H1 (cell line): Measurements from ENCODE around the gene DDX1. TPM values are rescaled to one million over a fixed set of nuclear protein-coding genes. Genes with fewer than 3 reads are reported as not detected.

Experiments used
- CTCF ChIA-PET: fragments of 300-600 bp; sonication (Branson Sonifier 250); formaldehyde crosslinking; loops from one replicate; lab custom pipeline; 2021; ENCODE audit not compliant: partially characterized antibody; lab: Charles Lee
- POLR2A ChIA-PET: fragments of 300-600 bp; sonication (Branson Sonifier 250); formaldehyde crosslinking; loops from one replicate; lab custom pipeline; 2021; ENCODE audit warnings: inconsistent platforms; ENCODE audit not compliant: partially characterized antibody; lab: Charles Lee
- DNase-seq, 2 experiments: peaks; one replicate each; pipeline versions ENCODE4 v3.0.0 to v3.0.0-alpha.2; 2010 to 2022; ENCODE audit warnings: low spot score in 2 of 2, low read depth in 1 of 2, mixed read lengths in 1 of 2
- FAIRE-seq: peaks from 2 replicates; lab custom pipeline; 2011; peaks lifted over from hg19 to GRCh38; lab: Jason Lieb, UNC
- H2AFZ ChIP-seq: 2 replicates; pipeline ENCODE4 v1.8.1; 2012; ENCODE audit warnings: low read length, inconsistent platforms
- H2AK5ac ChIP-seq: 2 replicates; pipeline ENCODE4 v1.6.1; 2013; ENCODE audit warnings: low read depth, low read length
- H2BK120ac ChIP-seq: replicated peaks from 2 replicates; pipeline ENCODE3; 2013; ENCODE audit warnings: low read depth, low read length, inconsistent platforms
- H2BK12ac ChIP-seq: 2 replicates; pipeline ENCODE4 v1.6.1; 2013; ENCODE audit warnings: low read depth, low read length
- H2BK15ac ChIP-seq: 2 replicates; pipeline ENCODE4 v1.6.1; 2013; ENCODE audit warnings: low read length
- H2BK20ac ChIP-seq: 2 replicates; pipeline ENCODE4 v1.6.1; 2013; ENCODE audit warnings: low read length
- H2BK5ac ChIP-seq: 2 replicates; pipeline ENCODE4 v1.6.1; 2013; ENCODE audit warnings: low read depth, low read length
- H3K14ac ChIP-seq: 2 replicates; pipeline ENCODE4 v1.6.1; 2013; ENCODE audit warnings: inconsistent platforms; ENCODE audit not compliant: insufficient read length
- H3K18ac ChIP-seq: 2 replicates; pipeline ENCODE4 v1.6.1; 2013; ENCODE audit warnings: low read length; ENCODE audit errors: extremely low read depth
- H3K23ac ChIP-seq: 2 replicates; pipeline ENCODE4 v1.6.1; 2013; ENCODE audit warnings: inconsistent platforms; ENCODE audit not compliant: insufficient read length
- H3K23me2 ChIP-seq: 2 replicates; pipeline ENCODE4 v1.6.1; 2013; ENCODE audit warnings: low read depth, low read length
- H3K27ac ChIP-seq: 2 replicates; pipeline ENCODE4 v1.6.1; 2011; ENCODE audit warnings: low read depth, low read length, inconsistent platforms
- H3K27me3 ChIP-seq, 4 experiments: replicated peaks in 1 of 4; 1 replicate in 1 of 4; 2 replicates in 3 of 4; pipeline versions ENCODE4 v1.6.1 to v1.8.1; 2011 to 2013; ENCODE audit warnings: low read length in 3 of 4, mild to moderate bottlenecking in 3 of 4, inconsistent platforms in 2 of 4, mixed read lengths in 2 of 4, moderate library complexity in 1 of 4; ENCODE audit not compliant: control insufficient read depth in 3 of 4, insufficient read depth in 3 of 4; ENCODE audit errors: extremely low read depth in 1 of 4
- H3K36me3 ChIP-seq, 4 experiments: 2 replicates each; pipeline versions ENCODE4 v1.6.1 to v1.8.1; 2011 to 2013; ENCODE audit warnings: mild to moderate bottlenecking in 4 of 4, low read length in 3 of 4, moderate library complexity in 2 of 4, control low read depth in 1 of 4, inconsistent platforms in 1 of 4; ENCODE audit not compliant: insufficient read depth in 4 of 4, control insufficient read depth in 2 of 4
- H3K4ac ChIP-seq: replicated peaks from 2 replicates; pipeline ENCODE3; 2013; ENCODE audit warnings: low read length, low read depth, mixed read lengths, inconsistent platforms; ENCODE audit not compliant: insufficient read length
- H3K4me1 ChIP-seq, 4 experiments: replicated peaks in 1 of 4; 1 replicate in 1 of 4; 2 replicates in 3 of 4; pipeline versions ENCODE4 v1.6.1 to v1.8.1; 2011 to 2013; ENCODE audit warnings: low read length in 3 of 4, inconsistent platforms in 2 of 4, mixed read lengths in 1 of 4; ENCODE audit not compliant: insufficient read depth in 4 of 4, control insufficient read depth in 3 of 4
- H3K4me2 ChIP-seq, 2 experiments: 2 replicates each; pipeline versions ENCODE4 v1.6.1 to v1.8.1; 2011 to 2013; ENCODE audit warnings: low read depth in 2 of 2, low read length in 2 of 2, control low read depth in 1 of 2, inconsistent platforms in 1 of 2, mild to moderate bottlenecking in 1 of 2; ENCODE audit not compliant: insufficient read depth in 1 of 2
- H3K4me3 ChIP-seq, 4 experiments: fragments of 200-600, 300-600 bp in 1 of 4; sonication (generic), shearing (Covaris generic), sonication (Bioruptor Twin) in 1 of 4; 2 replicates each; pipeline versions ENCODE4 v1.5.1 to v1.8.1; 2011 to 2016; ENCODE audit warnings: low read length in 4 of 4, low read depth in 3 of 4, control low read depth in 2 of 4, inconsistent platforms in 2 of 4, mild to moderate bottlenecking in 2 of 4, mixed read lengths in 1 of 4, moderate library complexity in 1 of 4; ENCODE audit not compliant: insufficient read depth in 2 of 4; ENCODE audit errors: extremely low read depth in 1 of 4
- H3K56ac ChIP-seq: replicated peaks from 2 replicates; pipeline ENCODE3; 2013; ENCODE audit warnings: low read depth, mild to moderate bottlenecking, mixed read lengths, low read length, inconsistent platforms; ENCODE audit not compliant: insufficient read length
- H3K79me1 ChIP-seq: 2 replicates; pipeline ENCODE4 v1.6.1; 2013; ENCODE audit warnings: low read depth, low read length, control low read depth
- H3K79me2 ChIP-seq, 2 experiments: 2 replicates each; pipeline versions ENCODE4 v1.6.1 to v1.8.1; 2012 to 2013; ENCODE audit warnings: low read length in 2 of 2, mild to moderate bottlenecking in 2 of 2, inconsistent platforms in 1 of 2; ENCODE audit not compliant: insufficient read depth in 2 of 2, control insufficient read depth in 1 of 2
- H3K9ac ChIP-seq, 4 experiments: replicated peaks in 1 of 4; 1 replicate in 1 of 4; 2 replicates in 3 of 4; pipeline versions ENCODE4 v1.6.1 to v1.8.1; 2011 to 2013; ENCODE audit warnings: low read depth in 3 of 4, low read length in 3 of 4, control low read depth in 2 of 4, mild to moderate bottlenecking in 2 of 4, moderate library complexity in 2 of 4, inconsistent platforms in 1 of 4; ENCODE audit errors: extremely low read depth in 1 of 4
- H3K9me3 ChIP-seq, 2 experiments: 2 replicates each; pipeline versions ENCODE4 v1.6.1 to v1.8.1; 2012 to 2013; ENCODE audit warnings: mild to moderate bottlenecking in 2 of 2, moderate library complexity in 2 of 2, control low read depth in 1 of 2, inconsistent platforms in 1 of 2, low read depth in 1 of 2, low read length in 1 of 2, mixed read lengths in 1 of 2; ENCODE audit not compliant: insufficient read depth in 2 of 2
- H4K20me1 ChIP-seq, 2 experiments: replicated peaks in 1 of 2; 2 replicates each; pipeline versions ENCODE3 to v1.8.1; 2011 to 2013; ENCODE audit warnings: inconsistent platforms in 2 of 2, low read length in 2 of 2, mild to moderate bottlenecking in 1 of 2; ENCODE audit not compliant: insufficient read depth in 2 of 2, control insufficient read depth in 1 of 2
- H4K5ac ChIP-seq: 2 replicates; pipeline ENCODE4 v1.6.1; 2013; ENCODE audit warnings: low read length, low read depth, mixed read lengths, inconsistent platforms; ENCODE audit not compliant: insufficient read length
- H4K8ac ChIP-seq: 2 replicates; pipeline ENCODE4 v1.8.0; 2013; ENCODE audit warnings: mild to moderate bottlenecking, moderate library complexity, low read length, inconsistent platforms; ENCODE audit not compliant: insufficient read depth; ENCODE audit errors: extremely low read depth
- H4K91ac ChIP-seq: replicated peaks from 2 replicates; pipeline ENCODE3; 2013; ENCODE audit warnings: low read length, mixed read lengths, inconsistent platforms; ENCODE audit not compliant: insufficient read length
- CBX5 ChIP-seq: fragments of 300-800, 300-1000 bp; sonication (generic); IDR thresholded peaks from 2 replicates; pipeline ENCODE4 v1.7.1; 2016; ENCODE audit warnings: antibody characterized with exemption, low read length, low read depth
- CEBPB ChIP-seq: IDR thresholded peaks from 2 replicates; pipeline ENCODE4 v1.6.1; 2012; ENCODE audit warnings: low read depth, low read length
- EP300 ChIP-seq, 2 experiments: IDR thresholded peaks; 1 replicate in 1 of 2; 2 replicates in 1 of 2; pipeline ENCODE4 v1.6.1; 2011 to 2012; ENCODE audit warnings: low read depth in 2 of 2, low read length in 2 of 2, mild to moderate bottlenecking in 2 of 2, borderline replicate concordance in 1 of 2, inconsistent platforms in 1 of 2, moderate library complexity in 1 of 2
- FOSL1 ChIP-seq: IDR thresholded peaks from 2 replicates; pipeline ENCODE4 v1.6.1; 2011; ENCODE audit warnings: mild to moderate bottlenecking, low read depth, low read length, moderate library complexity; ENCODE audit not compliant: insufficient read depth
- MAFK ChIP-seq: IDR thresholded peaks from 2 replicates; pipeline ENCODE4 v1.6.1; 2012; ENCODE audit warnings: low read depth, mild to moderate bottlenecking, improper control_type of control experiment, low read length
- PHF8 ChIP-seq: fragments of 200-600 bp; sonication (generic); conservative IDR thresholded peaks from 2 replicates; pipeline ENCODE4 v1.7.1; 2012; ENCODE audit warnings: low read depth, mild to moderate bottlenecking, inconsistent platforms, low read length, moderate library complexity
- RFX5 ChIP-seq: IDR thresholded peaks from 2 replicates; pipeline ENCODE4 v1.6.1; 2011; ENCODE audit warnings: low read depth, low read length, improper control_type of control experiment, borderline replicate concordance
- RXRA ChIP-seq: IDR thresholded peaks from 2 replicates; pipeline ENCODE4 v1.6.1; 2011; ENCODE audit warnings: low read depth, mild to moderate bottlenecking, low read length, moderate library complexity; ENCODE audit not compliant: insufficient read depth
- SP1 ChIP-seq: IDR thresholded peaks from 2 replicates; pipeline ENCODE4 v1.6.1; 2011; ENCODE audit warnings: low read depth, low read length
- WGBS, 2 experiments: shearing (Covaris generic) in 1 of 2; methylation state at CpG; one replicate each; pipeline versions ENCODE4 v1.1.6 to v1.1.7; 2013 to 2015; ENCODE audit warnings: low lambda C conversion rate in 2 of 2, mixed read lengths in 2 of 2, inconsistent platforms in 1 of 2, low coverage in 1 of 2, missing lambda C conversion rate in 1 of 2; ENCODE audit not compliant: insufficient replicate concordance in 2 of 2, insufficient coverage in 1 of 2, insufficient read length in 1 of 2; ENCODE audit errors: extremely low coverage in 1 of 2, missing lambda C conversion rate in 1 of 2; 5-methylcytosine and 5-hydroxymethylcytosine counted together
- polyA plus RNA-seq, 7 experiments: library from polyadenylated mRNA; depleted of rRNA in 3 of 7; stranded (reverse) in 5 of 7; unstranded in 2 of 7; fragments of >200 nt in 5 of 7; fragments of 200-250 nt in 2 of 7; gene quantifications; 1 replicate in 5 of 7; 2 replicates in 1 of 7; 4 replicates in 1 of 7; pipeline versions ENCODE4 v1.2.1 to v1.2.3, GENCODE V29; 2011 to 2013; ENCODE audit warnings: missing spikeins in 2 of 7, mixed read lengths in 2 of 7
- total RNA-seq: library from RNA; stranded (reverse); fragmentation: NEBNext Ultra II Directional; extraction: Animal tissue kit (Norgen Biotek cat#: 25700); gene quantifications from 2 replicates; pipeline ENCODE4 v1.2.1, GENCODE V29; 2021

The DDX1 gene
- total and polyA plus RNA-seq, 2 of the 8 experiments (the other 6 are each of a cell fraction or from before 2014, with no cell fraction given), result 51.1 to 161 TPM

- H3K27me3 ChIP-seq, result no peaks in the 10 kb centered on the region
- H2AK5ac ChIP-seq, result no peak overlapping the region
- no peak overlapping the region for H2BK20ac ChIP-seq
- no peak overlapping the region for H2BK120ac ChIP-seq
- POLR2A ChIA-PET, result interaction anchor here (1.1 to 1.5 kb wide), 3 partner anchors 10 to 23 kb away, joined by 3 to 5 read pairs (median 4); no protein-coding TSS in a partner anchor
- H3K9ac ChIP-seq, result no peak overlapping the region
- no peaks in the 10 kb centered on the region for H3K9me3 ChIP-seq
- no peak overlapping the region for H3K23ac ChIP-seq
- H4K20me1 ChIP-seq, result peaks cover 0 to 6% of the 10 kb centered on the region in 2 experiments
- H2AFZ ChIP-seq, result no peak overlapping the region
- no peaks in the 10 kb centered on the region for H3K79me2 ChIP-seq
- no peak overlapping the region for H2BK5ac ChIP-seq
- no peak overlapping the region for H4K91ac ChIP-seq
- 71% methylated on average over 5 of the region's 5 CpGs; no CpG with 5 or more reads in 1 of the 2 experiments for WGBS, 2 experiments
- no peaks in the 10 kb centered on the region; the same call in 1 of the 2 replicates for H3K23me2 ChIP-seq
- H3K18ac ChIP-seq, result no peak overlapping the region
- FAIRE-seq, result no peak
- H4K5ac ChIP-seq, result no peak overlapping the region
- no peak overlapping the region for H3K56ac ChIP-seq
- no peak overlapping the region for H3K14ac ChIP-seq
- no peak overlapping the region for H3K27ac ChIP-seq
- H2BK12ac ChIP-seq, result no peak overlapping the region
- H3K36me3 ChIP-seq, result peaks cover 13 to 76% (median 41%) of the 10 kb centered on the region in 4 experiments
- no peak overlapping the region for H4K8ac ChIP-seq
- no peak overlapping the region for H3K4me2 ChIP-seq
- no peak overlapping the region for H3K4me3 ChIP-seq
- H2BK15ac ChIP-seq, result no peak overlapping the region
- DNase-seq, result no peak
- H3K79me1 ChIP-seq, result peaks cover 2% of the 10 kb centered on the region; the same call in 1 of the 2 replicates
- CTCF ChIA-PET, result interaction anchor here (1.4 kb wide), 1 partner anchor 662 kb away, joined by 3 read pairs; no protein-coding TSS in a partner anchor
- no peak overlapping the region for H3K4ac ChIP-seq
- TF ChIP-seq CEBPB (no peak), SP1 (no peak), RFX5 (no peak), EP300 (IDR thresholded peaks at IDR 0.05; ENCODE audit: borderline replicate concordance in 1 of 2, low read depth in 2 of 2, low read length in 2 of 2) (no peak), PHF8 (no peak), MAFK (no peak), CBX5 (no peak), FOSL1 (no peak), RXRA (no peak)
- TF ChIP-seq, all 59 proteins: peak for 0
- no peaks in the 10 kb centered on the region for H3K4me1 ChIP-seq
These were observed 27.8 kb downstream of the DDX1 start for GRCh38 chr2:15619510-15619909.
